ENCODE data around the gene PSAPL1.

The PSAPL1 gene

GRCh38 chr4:7397206-7398103 lies 37.3 kb downstream of the PSAPL1 start:
- no peak for DNase-seq (ENCODE audit: low read depth in 2 of 2, low spot score in 1 of 2)

DNA sequence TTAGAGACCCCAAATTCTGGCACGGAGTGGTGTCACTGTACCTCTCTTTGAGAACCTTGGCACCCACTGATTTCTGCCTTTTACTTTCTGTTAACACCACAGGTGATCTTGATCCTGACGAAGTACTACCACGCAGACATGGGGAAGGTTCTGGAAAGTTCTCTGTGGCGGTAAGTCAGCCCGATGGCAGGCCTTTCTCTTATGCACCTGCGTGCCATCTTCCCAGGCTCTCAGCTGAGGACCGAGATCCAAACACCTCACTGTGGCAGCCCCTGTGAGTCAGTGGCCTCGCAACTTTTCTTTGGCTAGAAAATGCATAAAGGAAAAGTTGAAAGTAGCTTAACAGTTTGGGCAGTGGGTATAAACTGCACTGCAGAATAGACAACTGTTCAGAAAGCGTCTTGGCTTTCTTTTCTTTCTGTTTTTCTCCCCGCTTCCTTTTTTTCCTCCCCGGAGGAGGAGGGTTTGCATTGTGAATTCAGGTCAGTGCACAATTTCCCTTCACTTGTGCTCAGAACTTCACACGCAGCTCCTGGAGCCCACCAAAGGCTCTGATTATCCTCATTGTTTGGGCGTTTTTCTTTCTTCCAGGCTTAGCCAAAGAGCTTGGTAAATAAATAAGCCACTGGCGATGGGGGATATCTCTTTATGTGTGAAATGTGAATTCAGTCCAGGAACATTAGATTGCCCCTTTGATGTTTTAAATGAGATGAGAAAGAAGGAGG lies 38.4 kb downstream of the PSAPL1 start:
- no peak for DNase-seq (ENCODE audit: low read depth in 2 of 2, low spot score in 1 of 2)

DNA sequence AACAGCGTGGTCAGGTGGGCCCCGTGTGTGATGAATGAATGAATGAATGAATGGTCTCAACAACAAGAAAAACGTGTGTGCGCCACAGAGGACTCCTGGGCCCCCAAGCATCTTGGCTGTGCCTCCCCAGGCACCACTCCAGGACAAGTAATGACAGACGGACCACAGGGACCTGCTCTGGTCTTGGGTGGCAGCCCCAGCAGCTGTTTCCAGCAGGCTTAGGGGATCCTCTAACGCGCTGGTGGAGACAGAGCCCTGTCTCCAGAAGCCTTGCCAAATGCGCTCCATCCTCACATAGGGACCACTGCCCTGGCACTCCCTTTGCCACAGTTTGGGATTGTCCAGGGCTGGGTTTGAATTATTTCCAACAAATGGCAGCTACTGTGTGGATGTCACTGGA lies 39.1 kb downstream of the PSAPL1 start:
- DNase-seq (ENCODE audit: low read depth in 2 of 2, low spot score in 1 of 2) = no peak

DNA sequence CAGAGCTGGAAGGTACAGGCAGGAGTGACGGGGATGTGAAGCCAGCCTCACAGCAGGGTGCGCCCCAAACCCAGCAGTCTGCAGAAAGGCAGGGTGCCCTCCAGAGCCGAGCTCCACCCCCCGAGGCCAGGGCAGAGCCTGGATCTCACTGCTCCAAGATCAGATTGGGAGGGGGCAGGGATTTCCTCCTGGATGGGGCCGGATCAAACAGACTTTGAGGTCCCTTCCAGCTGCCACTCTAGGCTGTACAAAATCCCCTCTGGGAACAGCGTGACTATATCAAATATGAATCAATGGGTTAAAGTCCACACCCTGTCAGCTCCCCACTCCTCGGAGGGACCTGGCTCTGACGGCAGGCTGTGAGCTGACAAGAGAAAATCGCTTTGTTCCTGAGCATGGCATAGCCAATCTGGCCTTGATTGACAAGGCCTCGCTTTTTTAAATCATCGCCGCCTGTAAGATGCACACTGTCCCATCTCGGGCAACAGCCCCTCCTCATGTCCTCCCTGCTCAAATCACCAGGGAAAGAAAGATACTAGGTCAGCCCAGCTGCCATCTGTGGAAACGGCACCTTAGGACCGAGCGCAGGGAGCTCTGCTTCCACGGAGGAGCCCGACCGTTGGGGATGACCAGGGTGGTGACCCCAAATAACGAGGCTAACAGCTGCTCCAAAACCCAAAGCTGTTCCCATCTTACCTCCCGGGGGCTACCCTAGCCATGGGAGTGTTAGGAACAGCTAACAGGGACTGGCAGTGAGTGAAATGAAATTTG lies 39.9 kb downstream of the PSAPL1 start:
- DNase-seq (ENCODE audit: low read depth in 2 of 2, low spot score in 1 of 2) = no peak

DNA sequence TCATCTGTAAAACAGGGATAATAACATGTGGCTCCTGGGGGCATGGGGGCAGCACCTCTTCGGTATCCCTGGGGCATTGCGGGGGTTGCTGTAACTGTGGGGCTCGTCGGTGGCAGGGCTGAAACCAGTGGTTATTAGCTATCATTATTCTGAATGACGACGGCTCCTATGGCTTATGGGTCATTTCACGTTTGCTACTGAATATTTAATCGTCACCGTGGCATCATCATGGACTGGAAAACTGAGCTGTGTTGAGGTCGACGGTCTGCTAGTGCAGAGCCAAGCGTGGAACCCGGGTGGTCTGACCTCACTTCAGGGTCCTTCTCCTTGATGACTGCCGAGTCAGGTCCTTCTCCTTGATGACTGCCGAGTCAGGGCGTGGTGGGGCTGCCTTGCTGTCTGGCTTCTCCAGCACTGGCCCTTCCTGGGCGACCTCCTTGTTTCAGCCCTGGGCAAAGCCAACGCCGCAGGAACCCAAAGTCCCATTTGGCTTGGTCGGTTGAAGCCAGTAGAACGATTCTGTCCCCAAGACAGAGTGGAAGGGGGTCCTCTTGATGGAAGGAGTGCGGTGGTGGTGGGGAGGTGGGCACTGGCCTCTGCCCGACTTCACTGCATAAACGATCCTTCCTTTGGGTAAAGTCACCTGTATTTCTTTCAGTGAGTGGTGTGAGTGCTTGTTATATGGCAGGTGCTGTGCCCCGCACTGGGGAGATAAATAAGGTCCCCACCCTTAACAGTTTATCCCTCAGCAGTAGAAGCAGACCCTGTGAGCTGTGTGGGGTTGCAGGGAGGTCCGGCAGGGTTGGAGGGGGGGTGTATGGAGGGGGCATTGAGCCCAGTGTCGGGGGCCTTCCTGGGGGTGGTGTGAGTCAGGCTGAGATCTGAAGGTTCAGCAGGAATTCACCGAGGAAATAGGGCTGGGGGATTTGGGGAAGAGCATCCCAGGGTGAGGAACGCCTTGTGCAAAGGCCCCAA lies 40.8 kb downstream of the PSAPL1 start:
- DNase-seq (ENCODE audit: low read depth in 2 of 2, low spot score in 1 of 2) = no peak

GRCh38 chr4:7392438-7393421 lies 42.0 kb downstream of the PSAPL1 start:
- no peak for DNase-seq (ENCODE audit: low read depth in 2 of 2, low spot score in 1 of 2)

DNA sequence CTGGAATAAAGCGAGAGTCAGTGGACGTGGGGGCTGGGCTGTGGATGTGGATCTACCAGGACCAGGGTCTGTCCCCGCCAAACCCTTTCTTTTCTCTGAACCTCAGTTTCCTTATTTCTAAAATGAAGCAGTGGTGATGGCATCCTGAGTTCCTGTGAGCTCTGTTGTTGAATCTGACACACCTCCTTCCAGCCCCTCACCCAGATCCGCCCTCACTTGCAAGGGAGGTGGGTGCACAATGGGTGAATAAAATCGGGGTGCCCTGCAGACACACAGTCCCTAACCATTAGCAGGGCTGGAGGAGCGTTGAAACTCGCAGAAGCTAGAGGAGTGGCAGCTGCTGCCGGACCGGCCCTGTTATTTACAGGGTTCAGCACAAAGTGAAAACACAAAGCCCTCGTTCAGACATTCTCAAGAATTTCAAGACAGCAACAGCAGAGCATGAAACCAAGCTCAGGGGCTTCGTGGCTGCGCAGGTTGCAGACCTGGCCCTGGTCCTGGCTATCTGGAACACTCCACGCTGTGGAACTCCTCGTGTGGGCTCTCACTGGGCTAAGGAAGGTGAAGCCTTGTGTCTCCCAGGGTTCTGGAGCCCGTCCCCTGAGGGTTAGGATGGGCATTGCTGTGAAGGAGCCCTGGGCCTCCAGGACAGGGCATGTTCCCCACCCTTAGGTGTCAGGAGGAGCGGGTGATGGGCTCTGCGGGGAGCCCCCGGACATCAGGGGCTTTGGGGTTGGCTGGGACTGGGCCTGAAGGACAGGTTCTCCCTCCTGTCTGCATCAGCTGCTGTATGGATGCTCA lies 42.9 kb downstream of the PSAPL1 start:
- DNase-seq (ENCODE audit: low read depth in 2 of 2, low spot score in 1 of 2) = no peak

DNA sequence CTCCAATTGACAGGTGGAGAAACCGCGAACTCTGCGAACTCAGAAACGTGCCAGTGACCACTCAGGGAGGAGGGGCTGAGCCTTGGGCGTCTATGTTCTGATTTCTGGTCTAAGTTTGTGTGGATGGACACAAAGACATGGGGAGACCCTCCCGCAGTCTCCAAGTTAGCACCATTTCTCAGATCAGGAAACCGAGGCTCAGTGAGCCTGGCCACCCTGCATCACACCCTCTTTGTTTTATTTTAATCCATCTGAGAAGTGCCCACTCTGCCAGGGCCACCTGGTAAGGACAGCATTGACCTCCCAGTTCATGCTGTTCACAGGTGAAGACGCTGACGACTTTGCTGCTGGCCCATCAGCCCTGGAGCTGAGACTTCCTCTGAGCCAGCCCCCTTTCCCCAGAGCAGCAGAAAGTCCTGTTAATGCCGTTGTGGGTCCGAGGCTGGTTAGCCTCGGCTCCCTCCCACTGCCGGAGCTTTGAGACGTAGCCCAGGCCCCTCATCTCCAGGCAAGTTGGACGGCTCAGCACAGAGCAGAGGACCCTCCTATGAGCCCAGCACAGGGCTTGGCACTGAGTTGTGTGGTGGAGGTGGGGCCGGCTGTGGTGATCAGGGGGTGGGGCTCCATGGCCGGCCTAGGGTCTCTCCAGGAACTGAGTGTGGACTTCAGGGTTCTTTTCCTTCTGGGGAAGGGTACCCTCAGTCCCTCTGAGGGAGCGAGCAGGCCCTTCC lies 43.7 kb downstream of the PSAPL1 start:
- no peak for DNase-seq (ENCODE audit: low read depth in 2 of 2, low spot score in 1 of 2)

- DNase-seq (ENCODE audit: low read depth in 2 of 2, low spot score in 1 of 2) = no peak
Observed at GRCh38 chr4:7390336-7390735, 44.4 kb downstream of the PSAPL1 start.

- DNase-seq (ENCODE audit: low read depth in 2 of 2, low spot score in 1 of 2) = no peak
Observed at GRCh38 chr4:7389719-7390118, 45.0 kb downstream of the PSAPL1 start.

DNA sequence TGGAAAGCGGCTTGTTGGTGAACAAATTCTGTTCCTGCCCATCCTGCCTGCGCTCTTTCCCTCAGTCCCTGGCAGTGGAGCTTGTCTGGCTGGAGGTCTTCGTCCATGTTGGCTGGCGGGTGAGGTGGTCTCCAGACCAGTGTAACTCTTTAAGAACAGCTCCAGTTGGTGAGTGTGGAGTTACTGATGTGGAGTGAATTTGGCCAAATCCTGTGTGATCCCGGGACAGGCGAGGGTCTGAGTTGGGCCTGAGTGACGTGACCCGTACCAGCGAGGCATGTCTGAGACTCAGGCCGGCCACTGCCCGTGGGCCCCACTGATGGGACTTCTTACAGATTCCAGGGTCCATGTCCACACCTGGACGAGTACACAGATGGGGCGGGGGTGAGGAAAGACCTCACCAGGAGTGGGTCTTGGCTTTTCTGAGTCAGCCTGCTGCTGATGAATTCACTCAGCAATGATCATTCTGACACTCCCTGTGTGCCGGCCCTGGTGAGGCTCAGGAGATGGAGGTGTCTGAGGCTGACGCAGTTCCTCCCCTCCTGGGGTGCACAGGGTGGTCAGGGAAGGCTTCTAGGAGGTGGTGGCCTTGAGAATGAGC lies 45.5 kb downstream of the PSAPL1 start:
- no peak for DNase-seq (ENCODE audit: low read depth in 2 of 2, low spot score in 1 of 2)

DNA sequence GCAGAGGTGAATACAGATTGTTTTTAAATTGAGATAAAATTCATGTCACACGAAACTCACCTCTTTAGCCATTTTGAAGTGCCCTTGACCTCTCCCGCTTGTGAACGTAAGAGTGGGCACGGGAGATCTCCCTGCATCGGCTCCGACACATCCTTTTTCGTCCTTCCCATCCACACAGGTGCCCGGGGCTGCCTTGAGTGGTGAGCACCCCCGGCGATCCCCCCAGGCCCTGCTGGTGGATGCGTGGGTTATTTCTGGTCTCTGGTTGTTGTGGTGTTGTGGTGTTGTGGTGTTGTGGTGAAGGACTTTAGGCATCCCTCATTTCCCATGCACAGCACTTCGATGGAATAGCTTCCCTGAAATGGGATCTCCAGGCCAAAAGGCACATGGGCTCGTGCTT lies 46.1 kb downstream of the PSAPL1 start:
- DNase-seq (ENCODE audit: low read depth in 2 of 2, low spot score in 1 of 2) = no peak

DNA sequence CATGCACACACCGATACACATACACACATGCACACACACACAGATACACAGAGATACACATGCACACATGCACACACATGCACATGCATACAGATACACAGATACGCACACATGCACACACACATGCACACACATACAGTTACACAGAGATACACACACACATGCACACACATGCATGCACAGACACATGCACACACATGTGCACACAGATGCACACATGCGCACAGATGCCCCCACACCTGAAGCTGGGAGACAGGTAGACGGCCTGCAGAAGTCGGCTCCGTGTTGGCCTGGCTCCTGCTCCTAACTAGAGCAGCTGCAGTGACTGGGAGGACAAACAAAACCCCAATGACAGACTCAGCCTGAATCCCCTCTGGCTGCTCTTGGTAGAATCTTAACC lies 46.8 kb downstream of the PSAPL1 start:
- DNase-seq (ENCODE audit: low read depth in 2 of 2, low spot score in 1 of 2) = no peak

DNA sequence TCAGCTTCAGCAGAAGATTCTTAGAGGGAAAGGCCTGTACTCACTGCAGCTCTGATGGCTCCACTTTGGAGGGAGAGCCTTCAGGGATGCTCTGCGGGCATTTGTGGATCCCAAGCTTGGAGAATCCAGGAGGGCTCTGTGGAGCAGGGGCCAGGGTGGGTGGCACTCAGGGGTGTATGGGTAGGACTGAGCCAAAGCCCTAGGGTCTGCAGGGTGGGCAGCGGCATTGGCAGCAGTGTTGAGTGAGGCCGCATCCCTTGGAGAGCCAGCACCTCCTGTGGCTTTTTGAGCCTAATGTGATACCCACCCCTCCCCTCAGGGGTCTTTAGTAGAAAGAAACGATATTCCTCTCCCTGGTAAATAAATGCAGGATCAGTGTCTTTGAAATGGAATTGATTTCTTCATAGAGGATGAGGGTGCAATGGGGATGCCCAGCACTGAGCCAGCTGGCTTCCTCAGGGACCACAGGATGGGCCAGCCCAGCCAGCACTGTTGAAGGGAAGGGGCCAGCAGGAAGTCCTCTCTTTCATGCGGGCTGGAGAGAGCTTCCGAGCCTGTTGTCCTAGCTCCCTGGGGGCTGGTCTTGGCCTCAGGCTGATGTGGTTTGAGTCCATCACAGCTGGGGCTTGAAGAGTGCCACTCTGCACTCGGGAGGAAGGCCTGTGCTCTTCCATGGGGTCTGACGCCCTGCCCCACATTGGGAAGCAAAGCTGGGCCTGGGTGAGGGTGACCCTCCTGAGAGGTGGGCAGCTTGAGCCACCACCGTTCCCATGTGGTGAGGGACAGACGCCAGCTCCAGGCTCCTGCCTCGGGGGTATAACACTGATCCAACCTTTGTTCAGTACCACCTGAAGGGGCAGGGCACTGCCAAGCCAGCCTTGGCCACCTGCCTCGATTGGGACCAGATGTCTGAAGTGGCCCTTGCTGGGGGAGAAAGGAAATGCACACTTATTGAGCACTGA lies 49.5 kb downstream of the PSAPL1 start:
- DNase-seq (ENCODE audit: low read depth in 2 of 2, low spot score in 1 of 2) = no peak

GRCh38 chr4:7384003-7384928 lies 50.5 kb downstream of the PSAPL1 start:
- DNase-seq (ENCODE audit: low read depth in 2 of 2, low spot score in 1 of 2) = no peak

Measured in stimulated activated CD8-positive, alpha-beta memory T cell treated with anti-CD3 and anti-CD28 coated beads, Interleukin-4, amount 100 ng/mL, for 4 hours (primary cell).